Mesendoderm (in vitro differentiated cells): ENCODE data around the gene TNS2.
A peak's percentile ranks its signal among the peaks of the same experiment; 100 is the strongest.
"Not testable (repeated sequence)": the region's sequence is repeated elsewhere in the genome, so short reads cannot be mapped to it uniquely, and the experiment has no call there.

Source experiments
- DNase-seq: peaks from one replicate; pipeline ENCODE4 v3.0.0; 2013
- H2AK5ac ChIP-seq: 2 replicates; pipeline ENCODE4 v1.6.1; 2013; ENCODE audit warnings: low read length, inconsistent platforms
- H2BK120ac ChIP-seq: 2 replicates; pipeline ENCODE4 v1.6.1; 2013; ENCODE audit warnings: low read depth, mild to moderate bottlenecking, low read length, moderate library complexity, mixed read lengths
- H2BK15ac ChIP-seq: replicated peaks from 2 replicates; pipeline ENCODE4 v1.6.1; 2013; ENCODE audit warnings: low read depth, mild to moderate bottlenecking, moderate library complexity
- H2BK5ac ChIP-seq: 2 replicates; pipeline ENCODE4 v1.6.1; 2013; ENCODE audit warnings: low read length, inconsistent platforms
- H3K18ac ChIP-seq: 2 replicates; pipeline ENCODE4 v1.6.1; 2013; ENCODE audit warnings: mild to moderate bottlenecking, low read length, mixed read lengths
- H3K23ac ChIP-seq: one replicate; pipeline ENCODE4 v1.6.1; 2013; ENCODE audit warnings: low read length
- H3K27ac ChIP-seq: 2 replicates; pipeline ENCODE4 v1.5.1; 2013; ENCODE audit warnings: low read depth, mild to moderate bottlenecking, inconsistent platforms, low read length, moderate library complexity
- H3K27me3 ChIP-seq: 2 replicates; pipeline ENCODE4 v1.6.1; 2013; ENCODE audit warnings: low read length, control low read depth, mild to moderate bottlenecking, inconsistent platforms; ENCODE audit not compliant: insufficient read depth, poor library complexity
- H3K36me3 ChIP-seq: 2 replicates; pipeline ENCODE4 v1.6.1; 2013; ENCODE audit warnings: low read length, inconsistent platforms; ENCODE audit not compliant: control insufficient read depth, insufficient read depth
- H3K4ac ChIP-seq: one replicate; pipeline ENCODE4 v1.6.1; 2013; ENCODE audit warnings: low read depth, mild to moderate bottlenecking, low read length, moderate library complexity
- H3K4me1 ChIP-seq: 2 replicates; pipeline ENCODE4 v1.6.1; 2013; ENCODE audit warnings: low read depth, low read length, inconsistent platforms; ENCODE audit not compliant: control insufficient read depth
- H3K4me2 ChIP-seq: 2 replicates; pipeline ENCODE4 v1.6.1; 2013; ENCODE audit warnings: low read length
- H3K4me3 ChIP-seq: 2 replicates; pipeline ENCODE4 v1.5.1; 2013; ENCODE audit warnings: mild to moderate bottlenecking, low read length
- H3K56ac ChIP-seq: one replicate; pipeline ENCODE4 v1.6.1; 2013; ENCODE audit warnings: low read length
- H3K79me1 ChIP-seq: 2 replicates; pipeline ENCODE4 v1.6.1; 2013; ENCODE audit warnings: low read length, inconsistent platforms
- H3K79me2 ChIP-seq: 2 replicates; pipeline ENCODE4 v1.6.1; 2013; ENCODE audit warnings: mild to moderate bottlenecking, low read length; ENCODE audit not compliant: control insufficient read depth, insufficient read depth
- H3K9ac ChIP-seq: 2 replicates; pipeline ENCODE4 v1.6.1; 2013; ENCODE audit warnings: low read length, inconsistent platforms
- H4K5ac ChIP-seq: one replicate; pipeline ENCODE4 v1.6.1; 2013; ENCODE audit warnings: low read length
- H4K8ac ChIP-seq: one replicate; pipeline ENCODE4 v1.6.1; 2013; ENCODE audit warnings: low read depth, mild to moderate bottlenecking, control low read depth, low read length, moderate library complexity
- WGBS: extraction: QIAGEN DNeasy Blood & Tissue Kit; methylation state at CpG from one replicate; pipeline ENCODE4 v1.1.7; 2013; ENCODE audit warnings: low lambda C conversion rate, missing lambda C conversion rate; ENCODE audit not compliant: insufficient coverage; ENCODE audit errors: extremely low coverage; 5-methylcytosine and 5-hydroxymethylcytosine counted together

The TNS2 gene

DNA sequence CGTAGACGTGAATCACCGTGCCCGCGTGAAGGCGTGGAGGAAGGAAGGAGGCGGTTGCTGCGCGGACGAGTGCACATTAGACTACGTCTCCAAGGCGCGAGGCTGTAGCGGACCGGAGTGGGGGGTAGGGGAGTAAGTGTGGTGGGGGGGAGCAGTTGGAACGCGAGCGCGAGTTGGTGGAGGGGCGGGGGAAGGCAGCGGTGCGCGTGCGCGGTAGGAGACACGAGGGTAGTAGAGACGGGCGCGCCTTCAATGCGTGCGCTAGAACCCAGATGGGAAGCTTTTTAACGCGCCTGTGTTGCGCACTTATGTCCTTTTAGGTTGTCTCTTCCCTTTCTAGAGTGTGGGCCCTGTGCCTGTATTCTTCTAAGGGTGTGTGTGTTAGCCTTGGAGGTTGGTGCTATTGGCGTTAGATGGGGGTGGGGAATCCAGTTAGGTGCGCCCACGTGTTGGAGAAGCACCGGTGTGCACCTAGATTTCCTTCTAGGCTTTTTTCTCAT, 43.0 kb upstream of the TNS2 start:
- Histone ChIP-seq H3K9ac (peak overlapping the region; percentile 100), H3K36me3 (no peaks in the 10 kb centered on the region), H3K4me2 (peak overlapping the region; percentile 95), H3K18ac (peak overlapping the region; percentile 78), H3K4me3 (peak overlapping the region; percentile 96), H3K27ac (peak overlapping the region; percentile 95), H3K56ac (peak overlapping the region; percentile 100), H2AK5ac (peak overlapping the region; percentile 87), H2BK5ac (peak overlapping the region; percentile 100), H3K79me2 (peaks cover 53% of the 10 kb centered on the region), H3K23ac (peak overlapping the region; percentile 91), H2BK15ac (no peak overlapping the region), H3K27me3 (no peaks in the 10 kb centered on the region), H3K4me1 (peaks cover 9% of the 10 kb centered on the region), H3K79me1 (peaks cover 2% of the 10 kb centered on the region), H2BK120ac (peak overlapping the region; percentile 9), H4K8ac (no peak overlapping the region), H4K5ac (peak overlapping the region; percentile 59), H3K4ac (peak overlapping the region; percentile 93)
- no CpG with 5 or more reads among the region's 38 CpGs for WGBS
- peak; percentile 91 for DNase-seq

- Histone ChIP-seq H2AK5ac (no peak overlapping the region), H3K27ac (no peak overlapping the region), H3K79me2 (peaks cover 58% of the 10 kb centered on the region), H3K4me2 (peak overlapping the region; percentile 95), H4K8ac (no peak overlapping the region), H3K36me3 (no peaks in the 10 kb centered on the region), H2BK5ac (no peak overlapping the region), H4K5ac (peak overlapping the region; percentile 53), H2BK15ac (no peak overlapping the region), H3K79me1 (peaks cover 2% of the 10 kb centered on the region), H3K4me1 (peaks cover 9% of the 10 kb centered on the region), H3K56ac (peak overlapping the region; percentile 100), H3K4me3 (peak overlapping the region; percentile 96), H3K23ac (no peak overlapping the region), H3K9ac (peak overlapping the region; percentile 100), H3K4ac (peak overlapping the region; percentile 78), H2BK120ac (no peak overlapping the region), H3K27me3 (no peaks in the 10 kb centered on the region), H3K18ac (peak overlapping the region; percentile 46)
- no peak for DNase-seq
- WGBS = no CpG with 5 or more reads among the region's 4 CpGs
Measured at GRCh38 chr12:53007343-53007742, 42.5 kb upstream of the TNS2 start.

GRCh38 chr12:53008760-53009159, 41.1 kb upstream of the TNS2 start:
- not testable (repeated sequence) for H3K36me3 ChIP-seq, H3K4ac ChIP-seq, H3K4me1 ChIP-seq, H3K27me3 ChIP-seq, H3K27ac ChIP-seq, H3K4me3 ChIP-seq, H4K8ac ChIP-seq, H2BK120ac ChIP-seq, H2BK5ac ChIP-seq, H2BK15ac ChIP-seq, H4K5ac ChIP-seq, H3K18ac ChIP-seq, H3K79me1 ChIP-seq, H3K23ac ChIP-seq, DNase-seq, H2AK5ac ChIP-seq
- no CpG with 5 or more reads among the region's 15 CpGs for WGBS
- peak overlapping the region; percentile 100 for H3K9ac ChIP-seq
- H3K79me2 ChIP-seq = peaks cover 69% of the 10 kb centered on the region
- H3K56ac ChIP-seq = peak overlapping the region; percentile 39
- H3K4me2 ChIP-seq = peak overlapping the region; percentile 13

GRCh38 chr12:53010955-53011354, 38.9 kb upstream of the TNS2 start:
- no peak overlapping the region for H2BK120ac ChIP-seq
- H3K23ac ChIP-seq = no peak overlapping the region
- no peak overlapping the region for H3K4ac ChIP-seq
- H3K27me3 ChIP-seq = no peaks in the 10 kb centered on the region
- no peak overlapping the region for H4K8ac ChIP-seq
- H3K4me2 ChIP-seq = no peak overlapping the region
- H2AK5ac ChIP-seq = no peak overlapping the region
- H3K4me3 ChIP-seq = no peak overlapping the region
- no peak overlapping the region for H4K5ac ChIP-seq
- H3K79me2 ChIP-seq = peaks cover 86% of the 10 kb centered on the region
- no peak overlapping the region for H3K27ac ChIP-seq
- H3K36me3 ChIP-seq = no peaks in the 10 kb centered on the region
- no peak overlapping the region for H2BK15ac ChIP-seq
- H3K4me1 ChIP-seq = peaks cover 5% of the 10 kb centered on the region
- H2BK5ac ChIP-seq = no peak overlapping the region
- H3K56ac ChIP-seq = no peak overlapping the region
- no CpG with 5 or more reads among the region's 2 CpGs for WGBS
- no peak overlapping the region for H3K9ac ChIP-seq
- DNase-seq = no peak
- no peak overlapping the region for H3K18ac ChIP-seq
- H3K79me1 ChIP-seq = peaks cover 2% of the 10 kb centered on the region

DNA sequence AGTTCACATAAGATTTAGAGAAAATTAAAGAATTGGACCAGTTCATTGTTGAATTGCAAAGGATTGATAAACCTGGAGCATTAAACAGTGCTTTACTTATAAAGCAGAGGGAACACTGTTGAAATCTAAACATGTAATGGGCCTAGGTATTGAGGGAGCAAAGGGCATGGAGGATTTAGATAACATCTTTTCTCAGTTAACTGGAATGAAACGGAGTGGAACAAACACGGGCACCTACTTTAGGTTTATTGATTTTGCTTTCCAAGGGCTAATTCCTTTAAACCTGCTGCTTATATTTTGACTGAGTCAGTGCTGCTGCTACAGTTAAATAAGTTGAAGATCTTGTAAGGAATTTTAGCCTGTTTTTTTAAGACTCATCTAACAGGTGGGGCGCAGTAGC, 38.0 kb upstream of the TNS2 start:
- no peak overlapping the region for H2BK120ac ChIP-seq
- no peak overlapping the region for H3K4me2 ChIP-seq
- no peak for DNase-seq
- no peak overlapping the region for H3K23ac ChIP-seq
- no peaks in the 10 kb centered on the region for H3K36me3 ChIP-seq
- no peak overlapping the region for H3K27ac ChIP-seq
- no peak overlapping the region for H2AK5ac ChIP-seq
- H3K4ac ChIP-seq = no peak overlapping the region
- H4K5ac ChIP-seq = no peak overlapping the region
- H3K27me3 ChIP-seq = no peaks in the 10 kb centered on the region
- H3K56ac ChIP-seq = no peak overlapping the region
- H3K79me2 ChIP-seq = peaks cover 83% of the 10 kb centered on the region
- H2BK15ac ChIP-seq = no peak overlapping the region
- no peak overlapping the region for H3K9ac ChIP-seq
- H4K8ac ChIP-seq = no peak overlapping the region
- no CpG with 5 or more reads among the region's 3 CpGs for WGBS
- no peaks in the 10 kb centered on the region for H3K79me1 ChIP-seq
- H3K4me1 ChIP-seq = peaks cover 5% of the 10 kb centered on the region
- H3K18ac ChIP-seq = no peak overlapping the region
- no peak overlapping the region for H2BK5ac ChIP-seq
- no peak overlapping the region for H3K4me3 ChIP-seq

GRCh38 chr12:53012928-53013327, 36.9 kb upstream of the TNS2 start:
- no peak overlapping the region for H2AK5ac ChIP-seq
- no peaks in the 10 kb centered on the region for H3K36me3 ChIP-seq
- no peak overlapping the region for H3K4me2 ChIP-seq

More at GRCh38 chr12:53012928-53013327, 36.9 kb upstream of the TNS2 start:
- no peak overlapping the region for H4K8ac ChIP-seq
- no peak overlapping the region for H3K9ac ChIP-seq
- H3K23ac ChIP-seq = no peak overlapping the region
- peaks cover 1% of the 10 kb centered on the region for H3K79me1 ChIP-seq
- H2BK120ac ChIP-seq = no peak overlapping the region
- no peak overlapping the region for H2BK5ac ChIP-seq
- no peak overlapping the region for H3K56ac ChIP-seq
- peaks cover 75% of the 10 kb centered on the region for H3K79me2 ChIP-seq
- no peak overlapping the region for H2BK15ac ChIP-seq
- H3K27me3 ChIP-seq = no peaks in the 10 kb centered on the region
- no peak overlapping the region for H3K27ac ChIP-seq
- no CpG with 5 or more reads among the region's 3 CpGs for WGBS
- H4K5ac ChIP-seq = no peak overlapping the region
- peaks cover 2% of the 10 kb centered on the region for H3K4me1 ChIP-seq
- no peak overlapping the region for H3K4me3 ChIP-seq
- no peak for DNase-seq
- H3K18ac ChIP-seq = no peak overlapping the region
- no peak overlapping the region for H3K4ac ChIP-seq
